HepG2 (cell line): ENCODE measurements around the gene BRAT1. TPM values are rescaled to one million over a fixed set of nuclear protein-coding genes. Genes with fewer than 3 reads are reported as not detected.

Experiments used
- ATAC-seq: fragments of 200-7000 bp; cut with Tn5 transposase; 3 replicates; pipeline ENCODE4 v1.9.1; 2020; ENCODE audit warnings: mild to moderate bottlenecking, moderate library complexity
- BruUV-seq: library from RNA; stranded (reverse); fragments of 400-500 nt; replicated peaks from 2 replicates; lab custom pipeline; 2021; lab: Mats Ljungman, UMichigan
- CTCF ChIA-PET: fragments of 300-600 bp; formaldehyde crosslinking; extraction: SDS; loops from one replicate; lab custom pipeline; 2021; ENCODE audit warnings: low total read pairs, inconsistent platforms, low intra/inter-chr PET ratio; lab: Yijun Ruan, JAX
- POLR2A ChIA-PET: fragments of 350-600 bp; sonication (Branson Sonifier 250); formaldehyde crosslinking; loops from one replicate; lab custom pipeline; 2020; ENCODE audit warnings: antibody characterized with exemption, inconsistent platforms; lab: Yijun Ruan, JAX
- DNase-seq: peaks from one replicate; pipeline ENCODE4 v3.0.0-alpha.2; 2015; ENCODE audit warnings: low spot score
- FAIRE-seq: peaks from 3 replicates; lab custom pipeline; 2011; peaks lifted over from hg19 to GRCh38; lab: Jason Lieb, UNC
- H2AFZ ChIP-seq: one replicate; pipeline ENCODE4 v1.6.1; 2011; ENCODE audit warnings: low read length, inconsistent platforms
- H3K27ac ChIP-seq: fragments of 300-600 bp; 3 replicates; pipeline ENCODE4 v1.8.0; 2011; ENCODE audit warnings: mixed run types, mild to moderate bottlenecking, mixed read lengths, low read length, inconsistent platforms; ENCODE audit not compliant: insufficient read depth; ENCODE audit errors: extremely low read length
- H3K27me3 ChIP-seq, 2 experiments: fragments of 200-600 bp in 1 of 2; 2 replicates in 1 of 2; 3 replicates in 1 of 2; pipeline versions ENCODE4 v1.6.0 to v1.8.0; 2011; ENCODE audit warnings: low read length in 2 of 2, mild to moderate bottlenecking in 2 of 2, moderate library complexity in 2 of 2, inconsistent platforms in 1 of 2; ENCODE audit not compliant: insufficient read depth in 2 of 2, control insufficient read depth in 1 of 2
- H3K36me3 ChIP-seq, 2 experiments: fragments of 200-600 bp in 1 of 2; replicated peaks in 1 of 2; 2 replicates in 1 of 2; 3 replicates in 1 of 2; pipeline versions ENCODE4 v1.5.1 to v1.8.0; 2011; ENCODE audit warnings: low read length in 2 of 2, inconsistent platforms in 1 of 2; ENCODE audit not compliant: insufficient read depth in 2 of 2, control insufficient read depth in 1 of 2
- H3K4me1 ChIP-seq: 2 replicates; pipeline ENCODE4 v1.5.1; 2012; ENCODE audit warnings: low read length, inconsistent platforms; ENCODE audit not compliant: insufficient read depth
- H3K4me2 ChIP-seq: 2 replicates; pipeline ENCODE4 v1.6.0; 2011; ENCODE audit warnings: low read depth, low read length, inconsistent platforms
- H3K4me3 ChIP-seq, 3 experiments: fragments of 200-600 bp in 1 of 3; sonication (generic), shearing (Covaris generic) in 1 of 3; replicated peaks in 1 of 3; 2 replicates each; pipeline ENCODE4 v1.5.1; 2011 to 2016; ENCODE audit warnings: low read length in 3 of 3, inconsistent platforms in 2 of 3, low read depth in 2 of 3, mild to moderate bottlenecking in 2 of 3, control low read depth in 1 of 3, mixed read lengths in 1 of 3; ENCODE audit not compliant: insufficient read depth in 1 of 3
- H3K79me2 ChIP-seq: one replicate; pipeline ENCODE4 v1.6.1; 2011; ENCODE audit warnings: low read length, inconsistent platforms; ENCODE audit not compliant: insufficient read depth
- H3K9ac ChIP-seq: 2 replicates; pipeline ENCODE4 v1.6.0; 2011; ENCODE audit warnings: mild to moderate bottlenecking, low read depth, low read length, inconsistent platforms; ENCODE audit not compliant: insufficient read depth
- H3K9me3 ChIP-seq: 2 replicates; pipeline ENCODE4 v1.5.1; 2012; ENCODE audit warnings: mild to moderate bottlenecking, low read length
- H4K20me1 ChIP-seq: 2 replicates; pipeline ENCODE4 v1.6.0; 2011; ENCODE audit warnings: inconsistent platforms, mild to moderate bottlenecking, low read length, moderate library complexity; ENCODE audit not compliant: insufficient read depth
- DZIP1 ChIP-seq: sonication (generic); formaldehyde crosslinking; IDR thresholded peaks from 2 replicates; pipeline ENCODE4 v1.5.0; 2020; ENCODE audit warnings: mild to moderate bottlenecking, missing genetic modification reagents
- TCF7 ChIP-seq: sonication (generic); IDR thresholded peaks from 2 replicates; pipeline ENCODE4 v1.6.1; 2016; ENCODE audit warnings: antibody characterized with exemption, low read depth
- ZNF331 ChIP-seq: sonication (generic); formaldehyde crosslinking; IDR thresholded peaks from 2 replicates; pipeline ENCODE4 v1.4.0; 2020; ENCODE audit warnings: missing genetic modification reagents
- WGBS: methylation state at CpG from one replicate; pipeline ENCODE4 v1.1.6; 2017; ENCODE audit warnings: low lambda C conversion rate; 5-methylcytosine and 5-hydroxymethylcytosine counted together
- in situ Hi-C: cut with HindIII; loops from 2 replicates; pipeline ENCODE4 v1.10.0; 2017; ENCODE audit warnings: low pct_unique_long_range_greater_than_20kb; ENCODE audit not compliant: extremely low pct_ligation_motif_present
- intact Hi-C: fragments of 100-400 bp; cut with micrococcal nuclease; formaldehyde crosslinking; loops from one replicate; pipeline ENCODE4 v1.10.0; 2022; ENCODE audit not compliant: unreplicated experiment
- polyA plus RNA-seq, 8 experiments: library from polyadenylated mRNA; depleted of rRNA in 3 of 8; stranded (reverse) in 7 of 8; unstranded in 1 of 8; fragments of >200 nt; fragmentation: Illumina TruSeq in 4 of 8; extraction: Trizol in 4 of 8; gene quantifications; 2 replicates each; pipeline versions ENCODE4 v1.2.1 to v1.2.3, GENCODE V29; 2011 to 2016; ENCODE audit warnings: low read depth in 4 of 8, missing spikeins in 1 of 8, mixed read lengths in 1 of 8; ENCODE audit not compliant: insufficient read depth in 1 of 8
- total RNA-seq, 5 experiments: library from RNA; depleted of rRNA; stranded (reverse); fragments of >200 nt; fragmentation: Illumina TruSeq; extraction: Trizol; gene quantifications; 2 replicates each; pipeline ENCODE4 v1.2.3, GENCODE V29; 2016; ENCODE audit warnings: low read depth in 1 of 5

The BRAT1 gene
- total and polyA plus RNA-seq, 2 of the 13 experiments (the other 11 are each of a cell fraction or from before 2014, with no cell fraction given) = 10.2 to 20.3 TPM

GRCh38 chr7:2515424-2516193 is 39.7 kb downstream of the BRAT1 start:
- H3K4me1 ChIP-seq = peaks cover 68% of the 10 kb centered on the region
- peaks cover 6 to 76% of the 10 kb centered on the region in 2 experiments for H3K27me3 ChIP-seq

More at GRCh38 chr7:2515424-2516193, 39.7 kb downstream of the BRAT1 start:
- intact Hi-C loops (no loop called here), in situ Hi-C loops (no loop called here)
- peak; percentile 43; the same call in 1 of the 2 replicates for TF ChIP-seq ZNF331 (CRISPR knock-in tag)
- TF ChIP-seq TCF7 = no peak
- no peak for TF ChIP-seq DZIP1 (CRISPR knock-in tag)
- no peak overlapping the region for H2AFZ ChIP-seq
- no peaks in the 10 kb centered on the region for H4K20me1 ChIP-seq
- H3K9me3 ChIP-seq = no peaks in the 10 kb centered on the region
- H3K4me3 ChIP-seq = no peak overlapping the region
- H3K9ac ChIP-seq = no peak overlapping the region
- H3K79me2 ChIP-seq = no peaks in the 10 kb centered on the region
- CTCF ChIA-PET = no interaction called here
- POLR2A ChIA-PET = no interaction called here
- no peaks in the 10 kb centered on the region for H3K36me3 ChIP-seq
- DNase-seq (no peak), FAIRE-seq (no peak), ATAC-seq (no peak)
- H3K27ac ChIP-seq = no peak overlapping the region
- 33% methylated on average over 3 of the region's 15 CpGs for WGBS
- no TSS peak for BruUV-seq
- no peak overlapping the region; the same call in 1 of the 2 replicates for H3K4me2 ChIP-seq
